ENCODE data around the gene TBX1. TPM values are rescaled to one million over a fixed set of nuclear protein-coding genes. Genes with fewer than 3 reads are reported as not detected.

TBX1 gene
- total RNA-seq, 2 donors from 2014 or later, result 11.0 to 20.2 TPM

- Histone ChIP-seq H3K36me3 (no peaks in the 10 kb centered on the region), H3K9me3 (no peaks in the 10 kb centered on the region), H3K4me3 (peak overlapping the region; percentile 43 to 50), H3K27me3 (replicated peaks; ENCODE audit: insufficient read depth) (no peaks in the 10 kb centered on the region), H3K27ac (peak overlapping the region in 1 of 2 donors; percentile 25), H3K4me1 (replicated peaks) (peaks cover 5% of the 10 kb centered on the region)
- intact Hi-C loops (cut with DNase I), result no loop called here
- TF ChIP-seq CTCF (IDR thresholded peaks at IDR 0.05), result peak; percentile 95 to 98 (median 97)
- TF ChIP-seq POLR2A (IDR thresholded peaks at IDR 0.05), result no peak
- no peak for TF ChIP-seq POLR2AphosphoS5 (IDR thresholded peaks at IDR 0.05)
- DNase-seq (ENCODE audit: low spot score), result peak; percentile 60
- 8% methylated on average over 66 of the region's 96 CpGs for WGBS
These were observed 42.7 kb upstream of the TBX1 start for GRCh38 chr22:19717691-19718455.

GRCh38 chr22:19718456-19719049 lies 42.0 kb upstream of the TBX1 start:
- no peak for TF ChIP-seq POLR2AphosphoS5 (IDR thresholded peaks at IDR 0.05)
- no peak for TF ChIP-seq CTCF (IDR thresholded peaks at IDR 0.05)
- no peak for TF ChIP-seq POLR2A (IDR thresholded peaks at IDR 0.05)
- peak overlapping the region; percentile 25 to 49 for H3K27ac ChIP-seq
- no peaks in the 10 kb centered on the region for H3K9me3 ChIP-seq
- under 1% methylated on average over 25 of the region's 70 CpGs for WGBS
- DNase-seq (ENCODE audit: low spot score), result no peak
- H3K4me3 ChIP-seq, result peak overlapping the region; percentile 43 to 50
- intact Hi-C loops (cut with DNase I), result no loop called here
- H3K36me3 ChIP-seq, result no peaks in the 10 kb centered on the region
- peaks cover 7% of the 10 kb centered on the region for H3K4me1 ChIP-seq (replicated peaks)
- no peaks in the 10 kb centered on the region for H3K27me3 ChIP-seq (replicated peaks; ENCODE audit: insufficient read depth)

GRCh38 chr22:19719050-19719482 lies 41.5 kb upstream of the TBX1 start:
- intact Hi-C loops (cut with DNase I), result no loop called here
- no peak for TF ChIP-seq CTCF (IDR thresholded peaks at IDR 0.05)
- no peak for TF ChIP-seq POLR2A (IDR thresholded peaks at IDR 0.05)
- no peak for TF ChIP-seq POLR2AphosphoS5 (IDR thresholded peaks at IDR 0.05)
- 81% methylated on average over 6 of the region's 31 CpGs for WGBS
- no peaks in the 10 kb centered on the region for H3K9me3 ChIP-seq
- peak overlapping the region; percentile 43 to 50 for H3K4me3 ChIP-seq
- no peak for DNase-seq (ENCODE audit: low spot score)
- H3K27me3 ChIP-seq (replicated peaks; ENCODE audit: insufficient read depth), result no peaks in the 10 kb centered on the region
- no peaks in the 10 kb centered on the region for H3K36me3 ChIP-seq
- peaks cover 7% of the 10 kb centered on the region for H3K4me1 ChIP-seq (replicated peaks)
- peak overlapping the region in 1 of 2 donors; percentile 49 for H3K27ac ChIP-seq

GRCh38 chr22:19719488-19720021 lies 41.0 kb upstream of the TBX1 start:
- no peak overlapping the region for H3K4me3 ChIP-seq
- no peaks in the 10 kb centered on the region for H3K36me3 ChIP-seq
- H3K4me1 ChIP-seq (replicated peaks), result peaks cover 7% of the 10 kb centered on the region
- no peaks in the 10 kb centered on the region for H3K27me3 ChIP-seq (replicated peaks; ENCODE audit: insufficient read depth)
- WGBS, result 94% methylated on average over 12 of the region's 12 CpGs
- TF ChIP-seq CTCF (IDR thresholded peaks at IDR 0.05), result no peak
- no peak for TF ChIP-seq POLR2AphosphoS5 (IDR thresholded peaks at IDR 0.05)
- TF ChIP-seq POLR2A (IDR thresholded peaks at IDR 0.05), result no peak
- H3K27ac ChIP-seq, result no peak overlapping the region
- intact Hi-C loops (cut with DNase I), result no loop called here
- H3K9me3 ChIP-seq, result no peaks in the 10 kb centered on the region
- no peak for DNase-seq (ENCODE audit: low spot score)

All from prostate gland (tissue), 2 donors.